Stimulated activated CD4-positive, alpha-beta T cell treated with anti-CD3 and anti-CD28 coated beads, Interleukin-4, amount 100 ng/mL, for 24 hours (primary cell): Measurements from ENCODE around the gene FNDC3B.

Experiments used
- DNase-seq: peaks from one replicate; pipeline ENCODE4 v3.0.0-alpha.2; 2020

Gene FNDC3B

DNA sequence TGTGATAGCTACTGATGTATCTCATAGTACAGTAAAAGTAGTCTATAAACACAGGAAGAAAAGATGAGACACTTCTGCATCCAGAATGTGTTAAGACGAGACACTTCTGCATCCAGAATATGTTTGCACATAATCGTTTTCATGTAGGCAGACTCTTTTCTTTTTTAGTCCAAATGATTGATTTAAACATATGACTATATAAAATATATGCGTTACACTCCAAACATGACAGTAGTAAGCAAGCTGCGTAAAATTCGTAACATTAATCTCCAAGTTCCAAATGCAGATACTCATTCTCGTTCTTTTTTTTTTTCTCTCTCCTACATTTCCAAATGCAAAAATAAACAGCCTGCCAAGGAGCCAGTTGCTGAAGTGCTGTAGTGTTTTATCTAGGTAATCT, 82.6 kb downstream of the FNDC3B start:
- DNase-seq, result no peak

DNA sequence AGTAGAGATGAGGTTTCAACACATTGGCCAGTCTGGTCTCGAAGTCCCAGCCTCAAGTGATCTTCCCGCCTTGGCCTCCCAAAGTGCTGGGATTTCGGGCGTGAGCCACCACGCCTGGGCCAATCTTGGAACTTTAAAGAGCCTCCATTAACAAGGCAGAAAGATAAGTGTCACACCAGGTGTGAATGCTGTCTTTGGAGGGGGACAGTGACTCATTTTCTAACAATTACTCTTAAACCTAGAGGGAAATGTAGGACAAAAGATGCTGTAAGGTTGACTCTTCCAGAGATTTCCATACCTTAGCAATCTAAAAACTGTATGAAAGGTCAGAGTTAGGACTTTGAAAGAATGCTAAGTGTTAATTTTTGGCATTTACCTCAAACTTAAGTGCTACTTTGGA, 84.9 kb downstream of the FNDC3B start:
- no peak for DNase-seq

DNA sequence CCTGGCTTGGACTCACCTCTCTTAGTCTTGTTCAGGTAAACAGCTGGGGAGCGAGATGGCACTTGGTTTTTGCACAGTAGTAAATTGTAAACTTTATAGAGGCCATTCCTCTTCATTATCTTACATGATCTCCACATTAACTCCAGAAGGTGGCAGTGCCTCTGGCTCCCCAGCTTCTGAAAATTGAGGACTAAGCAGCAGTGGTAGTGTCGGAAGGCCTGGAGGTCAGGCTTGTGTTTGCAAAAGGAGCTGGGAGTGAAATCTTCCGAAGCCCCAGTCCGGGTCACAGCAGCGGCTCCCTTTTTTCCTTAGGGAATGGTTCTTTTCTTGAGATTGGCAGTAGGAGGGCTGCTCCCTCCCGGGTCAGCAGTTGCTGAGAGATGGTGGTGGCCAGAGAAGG, 85.7 kb downstream of the FNDC3B start:
- no peak for DNase-seq

DNA sequence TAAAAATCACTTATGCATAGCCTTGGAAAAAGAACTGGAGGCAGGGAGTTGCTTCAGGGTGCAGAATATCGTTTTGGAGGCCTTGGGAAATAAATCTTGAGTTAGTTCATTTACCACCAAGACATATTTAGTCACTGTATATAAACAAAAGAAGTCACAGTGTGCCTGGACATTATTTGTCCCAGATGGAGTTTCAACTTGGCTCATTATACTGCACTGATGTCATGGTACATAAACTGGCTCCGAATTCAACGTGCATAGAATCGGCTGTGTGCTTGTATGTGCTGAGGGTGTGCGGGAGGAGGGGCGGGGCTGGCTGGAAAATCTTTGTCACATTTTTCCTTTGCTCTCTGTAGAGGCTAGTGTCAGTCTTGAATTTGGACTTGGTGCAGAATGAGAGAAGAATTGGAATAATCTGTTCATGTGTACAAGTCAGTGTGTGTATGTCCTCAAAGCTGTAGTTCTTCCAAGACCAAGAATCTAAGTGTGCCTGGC, 86.6 kb downstream of the FNDC3B start:
- no peak for DNase-seq

DNA sequence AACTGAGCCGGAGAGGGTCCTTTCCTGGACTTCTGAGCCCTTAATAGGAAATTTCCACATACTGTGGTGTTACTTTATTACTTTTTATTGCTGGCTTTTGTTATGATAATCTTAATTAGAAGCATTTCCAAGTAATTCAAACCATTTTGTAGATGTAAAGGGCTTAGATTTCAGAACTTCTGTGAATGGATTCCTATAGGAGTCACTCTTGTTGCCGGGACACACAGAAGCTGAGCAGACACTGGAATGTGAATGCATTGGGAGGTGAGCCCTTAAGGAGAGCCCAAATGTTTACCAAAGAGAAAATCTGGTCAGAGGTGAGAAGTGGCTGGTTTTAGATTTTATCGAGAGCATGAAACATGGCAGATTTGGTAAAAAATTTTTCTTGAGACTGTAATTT, 87.4 kb downstream of the FNDC3B start:
- no peak for DNase-seq

DNA sequence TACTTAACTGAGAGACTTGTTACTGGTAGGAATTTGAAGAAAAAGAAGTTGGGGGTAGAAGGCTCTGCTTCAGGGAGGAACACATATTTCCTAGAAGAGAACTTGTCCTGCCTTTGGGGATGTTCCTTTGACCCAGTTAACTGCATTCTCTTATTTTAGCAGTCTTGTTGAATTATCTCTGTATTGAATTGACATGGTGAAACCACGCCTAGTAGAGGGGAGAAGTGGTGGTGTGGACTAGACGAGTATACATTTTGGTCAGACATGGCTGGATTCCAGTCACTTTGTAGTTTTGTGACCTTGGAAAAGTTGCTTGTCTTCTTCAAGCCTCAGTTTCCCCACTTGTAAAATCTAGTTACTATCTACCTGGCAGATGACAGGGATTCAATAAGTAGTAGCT, 87.8 kb downstream of the FNDC3B start:
- DNase-seq, result no peak

DNA sequence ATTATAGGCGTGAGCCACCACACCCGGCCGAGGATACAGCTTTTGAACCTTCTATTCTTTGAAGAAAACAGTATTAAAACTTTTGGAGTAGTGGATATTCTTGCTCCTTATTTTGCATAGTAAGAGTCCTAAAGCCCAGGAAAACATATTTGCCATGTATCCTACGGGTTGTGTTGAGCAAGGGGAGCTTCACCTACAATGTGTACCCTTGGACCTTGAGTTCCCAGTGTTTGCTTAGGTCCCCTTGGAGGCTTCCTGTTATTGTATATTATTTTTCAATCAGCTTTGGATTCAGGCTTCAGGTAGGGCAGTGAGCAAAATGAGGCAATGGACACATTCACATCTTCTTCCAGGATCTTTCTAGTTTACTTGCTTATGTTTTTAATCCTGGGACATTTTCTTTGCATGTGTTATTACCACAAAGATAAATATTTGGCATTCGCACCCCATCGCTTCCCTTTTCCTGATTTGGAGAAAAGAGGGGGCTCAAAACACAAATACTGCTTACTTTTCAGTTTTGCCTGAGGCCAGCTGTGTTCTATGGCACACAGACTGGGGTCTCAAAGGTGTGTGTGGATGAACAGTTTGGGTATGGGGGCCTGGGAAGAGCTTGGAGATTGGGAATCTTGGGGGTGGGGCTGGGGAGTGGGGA, 88.7 kb downstream of the FNDC3B start:
- DNase-seq, result no peak

DNA sequence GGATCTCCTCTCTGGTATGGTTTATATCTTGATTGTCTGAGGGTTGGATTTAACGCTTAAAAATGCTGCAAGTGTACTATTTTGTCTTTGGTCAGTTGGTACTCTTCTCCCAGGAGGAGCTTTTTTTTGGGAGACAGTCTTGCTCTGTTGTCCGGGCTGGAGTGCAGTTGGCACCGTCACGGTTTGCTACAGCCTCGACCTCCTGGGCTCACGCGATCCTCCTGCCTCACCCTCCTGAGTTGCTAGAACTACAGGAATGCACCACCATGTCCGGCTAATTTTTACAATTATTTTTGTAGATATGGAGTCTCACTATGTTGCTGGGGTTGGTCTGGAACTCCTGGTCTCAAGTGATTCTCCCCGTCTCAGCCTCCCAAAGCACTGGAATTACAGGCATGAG, 89.5 kb downstream of the FNDC3B start:
- DNase-seq, result no peak

DNA sequence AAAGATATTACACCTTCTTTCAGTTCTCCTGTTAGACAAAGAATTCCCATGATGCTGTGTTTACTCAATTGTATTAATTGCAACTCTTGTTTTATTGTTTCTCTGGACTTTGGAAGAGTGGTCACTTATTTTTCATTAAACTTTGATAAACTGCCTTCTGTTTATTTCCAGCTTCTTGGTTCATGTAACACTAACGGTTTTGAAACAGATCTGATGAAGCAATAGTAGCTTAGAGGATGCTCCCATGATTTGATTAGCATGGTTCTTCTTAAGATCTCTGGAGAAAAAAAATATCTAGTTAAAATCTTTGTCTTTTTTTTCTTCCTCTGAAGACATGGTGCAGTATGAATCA, 90.1 kb downstream of the FNDC3B start:
- no peak for DNase-seq

DNA sequence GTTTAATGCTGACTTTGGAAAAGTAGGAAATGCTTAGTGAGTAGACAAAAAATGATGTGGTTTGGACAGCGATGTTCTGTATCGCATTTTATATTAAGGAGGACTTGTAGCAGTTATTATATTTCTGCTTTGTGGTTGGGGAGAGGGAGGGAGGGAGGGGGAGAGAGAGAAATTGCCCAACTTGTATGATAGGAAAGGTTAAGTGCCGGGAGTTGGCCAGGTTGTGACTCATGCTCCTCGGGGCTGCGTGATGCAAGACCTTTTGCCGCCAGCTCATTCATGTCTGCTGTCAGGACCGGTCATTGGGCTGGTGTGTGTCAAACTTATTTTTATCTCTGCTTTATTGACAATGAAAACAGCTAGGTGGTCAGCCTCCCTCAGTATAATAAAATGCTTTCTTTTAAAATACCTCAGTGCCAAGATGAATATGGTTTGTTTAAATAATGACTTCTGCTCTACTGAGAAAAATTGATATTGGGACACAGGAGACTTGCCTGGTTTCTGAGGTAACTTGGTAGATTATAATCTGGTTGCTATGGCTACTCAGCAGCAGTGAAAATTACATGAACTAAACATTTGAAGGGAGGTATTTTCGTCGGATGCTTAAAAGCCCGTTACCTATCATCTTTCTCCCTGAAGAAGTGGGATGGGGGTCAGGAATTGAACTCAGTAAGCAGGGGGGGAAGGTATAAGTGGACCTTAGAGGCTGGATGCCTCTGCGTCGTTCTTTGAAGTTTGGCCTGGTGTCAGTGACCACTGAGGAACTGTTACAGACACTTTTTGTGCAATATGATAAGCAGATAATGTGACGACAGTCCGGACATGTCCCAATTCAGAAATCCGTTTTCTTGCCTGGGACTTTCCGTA, 90.7 kb downstream of the FNDC3B start:
- DNase-seq, result peak; percentile 62

DNA sequence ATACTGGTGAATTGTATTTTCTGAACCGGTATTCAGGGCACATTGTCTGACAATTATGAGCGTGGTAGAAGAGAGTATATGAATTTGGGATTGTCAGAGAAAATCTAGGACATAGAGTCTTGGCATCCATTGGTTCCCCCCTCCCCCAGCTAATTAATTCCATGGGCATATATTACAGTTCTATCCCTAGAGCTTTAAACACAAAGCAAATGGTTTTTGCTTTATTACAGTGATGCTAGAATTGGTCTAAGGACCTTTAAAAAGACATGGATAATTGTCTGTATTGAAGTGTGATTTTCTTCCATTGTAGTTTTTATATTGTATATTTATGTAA, 91.3 kb downstream of the FNDC3B start:
- DNase-seq, result no peak

DNA sequence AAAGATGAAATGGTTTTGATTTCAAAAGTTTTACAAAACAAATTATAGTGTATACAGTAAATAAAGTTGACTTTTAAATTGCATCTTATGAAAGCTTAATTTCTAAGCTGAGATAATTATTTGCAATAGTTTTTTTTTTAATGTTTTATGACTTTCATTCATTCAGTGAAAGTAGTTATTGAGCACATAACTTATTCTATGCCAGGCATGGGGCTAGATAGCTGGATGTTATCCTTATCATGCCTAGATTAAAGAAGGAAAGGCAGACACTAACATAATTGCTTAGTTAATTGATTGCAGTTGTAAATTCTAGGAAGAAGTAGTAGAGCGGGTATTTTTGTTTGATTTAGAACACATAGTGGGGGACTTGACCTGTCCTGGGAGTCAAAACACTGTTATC, 92.4 kb downstream of the FNDC3B start:
- DNase-seq, result no peak

DNA sequence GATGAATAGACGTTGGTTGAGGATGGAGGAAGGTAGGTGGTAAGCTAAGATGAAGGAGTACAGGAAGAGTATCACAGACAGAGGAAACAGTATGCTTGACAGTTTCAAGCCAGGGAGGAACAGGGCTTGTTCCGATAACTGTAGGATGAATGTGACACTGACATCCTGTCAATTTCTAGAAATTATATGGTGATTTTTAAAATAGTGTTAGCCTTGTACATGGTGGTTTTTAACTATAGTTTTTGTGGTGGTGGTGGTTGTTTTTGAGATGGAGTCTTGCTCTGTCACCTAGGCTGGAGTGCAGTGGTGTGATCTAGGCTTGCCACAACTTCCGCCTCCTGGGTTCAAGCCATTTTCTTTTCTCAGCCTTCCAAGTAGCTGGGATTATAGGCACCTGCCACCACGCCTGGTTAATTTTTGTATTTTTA, 92.8 kb downstream of the FNDC3B start:
- DNase-seq, result no peak

DNA sequence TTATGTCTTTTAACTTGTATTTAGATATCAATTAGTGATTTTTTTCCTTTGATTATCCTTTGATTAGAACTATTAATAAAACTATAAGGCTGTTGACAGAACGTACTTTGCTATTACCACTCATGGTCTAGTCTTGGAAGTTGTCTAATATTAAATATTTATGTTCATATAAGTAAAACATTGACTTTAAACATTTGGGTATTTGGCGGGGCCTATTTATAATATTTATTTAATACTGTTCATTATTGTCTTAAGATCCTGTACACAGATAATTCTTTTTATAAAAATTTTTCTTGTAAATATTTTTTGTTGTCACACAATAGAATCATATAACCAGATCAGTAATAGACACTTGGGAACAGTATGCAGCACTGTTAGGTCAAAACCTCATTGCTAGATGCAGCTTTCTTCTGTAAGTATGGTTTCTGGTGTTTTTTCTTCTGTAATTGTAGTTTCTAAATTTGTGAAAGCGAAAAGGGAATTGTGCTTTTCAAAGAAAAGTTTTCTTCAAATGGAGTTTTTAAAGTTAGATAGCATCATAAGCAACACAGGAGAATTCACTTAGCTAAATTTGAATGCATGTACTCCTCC, 93.4 kb downstream of the FNDC3B start:
- DNase-seq, result no peak

DNA sequence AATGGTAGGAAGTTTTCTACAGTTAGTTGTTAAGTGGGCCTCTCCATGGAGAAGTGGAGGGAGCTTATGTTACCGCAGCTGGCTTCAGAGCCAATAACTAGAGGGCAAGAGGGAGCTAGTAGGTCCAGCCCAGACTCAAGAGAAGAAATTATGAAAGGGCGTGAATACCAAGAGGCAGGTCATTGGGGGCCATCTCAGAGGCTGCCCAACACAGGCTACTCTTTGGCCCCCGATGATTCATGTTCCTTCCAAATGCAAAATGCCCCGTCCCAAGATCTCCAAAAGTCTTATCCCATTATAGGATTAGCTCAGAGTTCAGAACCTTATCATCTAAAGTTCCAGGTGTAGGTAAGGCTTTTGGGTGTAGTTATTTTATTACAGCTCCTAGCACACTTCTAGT, 94.5 kb downstream of the FNDC3B start:
- DNase-seq, result no peak

DNA sequence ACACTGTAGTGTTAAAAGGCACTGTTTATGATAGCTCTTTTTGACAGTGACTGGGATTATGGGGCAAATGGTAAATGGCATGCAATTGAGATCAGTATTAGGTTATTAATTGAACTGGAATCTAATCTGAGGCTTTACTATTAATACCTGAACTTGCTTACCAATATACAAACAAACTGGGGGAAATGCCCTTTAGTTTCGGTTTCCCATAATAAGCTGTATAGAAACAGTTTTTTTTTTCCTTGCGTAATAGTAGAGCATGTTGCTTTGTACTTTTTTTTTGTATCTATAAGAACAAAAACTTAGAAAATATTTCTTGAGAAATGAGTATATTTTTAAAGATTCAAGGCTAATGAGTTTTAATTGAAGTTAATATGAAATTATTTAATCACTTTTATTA, 95.0 kb downstream of the FNDC3B start:
- DNase-seq, result no peak

DNA sequence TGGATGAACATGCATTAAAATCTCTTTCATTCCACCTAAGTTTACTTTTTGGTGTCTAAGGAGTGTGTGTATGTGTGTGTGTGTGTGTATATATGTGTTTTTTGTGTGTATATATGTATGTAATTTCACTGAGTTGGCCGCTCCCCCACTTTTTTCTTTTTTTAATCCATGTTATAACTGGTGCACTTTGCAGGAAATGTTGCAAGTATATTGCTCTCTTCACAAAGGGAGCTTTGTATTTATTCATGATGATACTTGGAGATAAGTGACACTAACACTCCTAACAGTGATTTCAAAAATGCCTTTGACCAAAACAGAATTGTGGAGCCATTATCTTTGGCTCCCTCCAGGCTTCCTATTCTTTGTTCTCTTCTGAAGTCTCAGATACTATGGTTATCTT, 95.8 kb downstream of the FNDC3B start:
- DNase-seq, result no peak

DNA sequence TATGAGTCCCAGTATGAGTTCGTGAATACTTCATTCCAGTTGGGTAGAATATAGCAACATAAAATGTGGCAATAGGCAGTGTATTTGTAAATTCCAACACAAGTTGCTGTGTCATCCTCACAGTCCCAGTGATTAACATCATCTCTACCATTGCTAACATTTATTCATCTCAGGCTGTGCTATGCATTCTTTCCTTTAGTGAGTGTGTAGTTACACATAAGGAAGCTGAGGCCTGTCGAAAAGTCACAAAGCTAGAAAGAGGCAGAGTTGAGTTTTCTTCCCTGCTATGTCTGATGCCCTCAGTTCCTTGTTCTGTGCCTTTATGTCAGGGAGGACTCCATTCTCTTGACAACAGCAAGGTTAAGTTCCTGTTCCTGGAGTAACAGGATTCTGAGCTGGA, 96.4 kb downstream of the FNDC3B start:
- no peak for DNase-seq

DNA sequence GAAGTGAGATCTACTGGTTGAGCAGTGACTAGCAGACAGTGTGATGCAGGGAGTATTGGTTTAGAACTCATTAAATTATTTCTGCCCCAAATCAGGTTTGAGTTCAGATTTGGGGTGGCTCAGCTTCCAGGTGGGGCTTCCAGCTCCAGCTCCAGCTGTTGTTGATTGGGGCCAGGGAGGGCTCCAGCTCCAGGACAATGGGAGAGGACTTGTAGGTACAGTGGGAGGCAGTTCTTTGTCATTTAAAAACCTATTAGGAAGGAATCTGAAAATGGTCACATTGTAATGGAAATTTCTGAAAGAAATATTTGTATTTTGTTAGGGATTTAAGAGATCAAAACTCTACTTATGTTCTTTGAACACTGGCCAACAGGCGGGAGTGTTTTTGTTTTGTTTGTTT, 97.0 kb downstream of the FNDC3B start:
- no peak for DNase-seq

DNA sequence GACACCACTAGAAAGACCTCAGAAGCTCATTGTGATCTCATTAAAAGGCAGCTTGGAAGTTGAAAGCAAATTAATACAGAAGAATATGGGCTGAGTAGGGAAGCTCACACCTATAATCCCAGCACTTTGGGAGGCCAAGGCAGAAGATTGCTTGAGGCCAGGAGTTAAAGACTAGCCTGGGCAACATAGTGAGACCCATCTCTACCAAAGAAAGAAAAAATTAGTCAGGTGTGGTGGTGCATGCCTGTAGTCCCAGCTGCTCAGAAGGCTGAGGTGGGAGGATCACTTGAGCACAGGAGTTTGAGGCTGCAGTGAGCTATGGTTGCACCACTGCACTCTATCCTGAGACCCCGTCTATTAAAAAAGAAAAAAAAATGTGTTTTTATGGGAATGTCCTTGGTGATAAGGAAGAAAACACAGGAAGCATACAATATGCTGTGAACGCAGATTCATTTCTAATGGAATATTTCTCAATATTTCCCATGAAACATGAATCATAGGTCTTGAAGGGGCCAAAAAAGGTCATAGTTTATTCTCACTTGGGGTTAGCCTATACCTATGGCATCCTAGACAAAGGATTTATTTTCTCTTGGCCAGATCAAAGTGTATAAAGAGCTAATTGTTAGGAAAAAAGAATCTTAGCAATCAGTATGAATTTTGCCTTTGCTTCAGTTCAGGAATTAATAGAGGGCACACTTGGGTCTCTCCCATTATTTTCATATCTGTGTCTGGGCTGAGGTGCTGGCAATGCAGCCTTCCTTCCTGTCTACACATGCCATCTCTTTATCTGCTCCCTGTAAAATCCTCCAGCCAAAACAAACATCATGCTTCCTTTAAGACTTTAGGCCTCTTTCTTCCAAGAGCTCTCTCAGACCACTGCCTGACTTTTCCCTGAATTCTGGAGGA, 98.2 kb downstream of the FNDC3B start:
- DNase-seq, result no peak

DNA sequence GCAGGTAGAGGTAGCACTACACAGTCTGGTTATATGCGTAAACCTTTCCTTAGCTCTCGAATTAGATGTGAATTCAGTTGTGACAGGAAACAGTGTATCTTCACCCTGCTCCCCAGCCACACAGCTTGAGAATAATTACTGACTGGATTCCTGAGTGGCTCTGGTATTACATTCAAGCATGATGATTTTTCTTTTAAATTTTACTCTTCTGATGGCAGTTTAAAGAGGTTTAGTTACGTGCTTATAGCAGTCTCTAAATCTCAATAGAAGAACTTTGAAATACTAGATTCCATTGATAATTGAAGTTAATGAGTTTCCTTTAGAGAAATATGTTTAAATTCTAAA, 98.8 kb downstream of the FNDC3B start:
- no peak for DNase-seq

DNA sequence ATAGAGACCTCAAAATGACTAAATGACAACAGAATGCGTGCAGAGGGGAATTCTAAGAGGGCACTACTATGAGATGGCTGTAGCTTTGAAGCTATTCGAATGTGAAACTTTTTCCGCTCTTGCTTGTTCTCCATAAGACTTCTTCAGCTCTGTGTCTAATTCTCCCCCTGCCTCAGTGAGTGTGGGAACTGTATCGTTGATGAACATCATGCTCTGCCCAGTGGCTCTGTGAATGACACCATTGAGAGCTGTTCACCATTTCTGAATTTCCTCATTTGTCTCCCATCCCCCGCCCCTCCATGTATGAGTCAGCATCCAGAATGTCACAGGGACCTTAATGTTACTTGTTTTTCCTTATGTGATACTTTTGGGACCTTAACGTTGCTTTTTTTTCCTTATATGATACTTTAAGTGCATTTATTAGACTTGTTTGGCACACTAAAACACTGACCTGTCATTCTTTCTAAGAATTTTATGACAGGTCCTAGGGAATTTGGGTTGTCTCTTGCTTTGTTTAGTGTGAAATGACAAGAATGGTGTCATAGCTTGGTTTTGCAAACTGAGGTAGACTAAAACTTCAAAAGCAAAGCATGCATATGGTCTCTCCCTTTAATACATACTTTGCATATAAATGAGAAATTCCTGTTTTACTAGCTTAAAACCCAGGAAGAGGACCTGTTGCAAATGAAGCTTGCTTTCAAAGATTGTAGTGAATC, 99.6 kb downstream of the FNDC3B start:
- DNase-seq, result peak; percentile 31
